Tracheal epithelial cell (primary cell): ENCODE measurements around the gene HABP4. TPM values are rescaled to one million over a fixed set of nuclear protein-coding genes. Genes with fewer than 3 reads are reported as not detected.

Source experiments
- total RNA-seq: library from RNA; depleted of rRNA; stranded (reverse); fragments of >200 nt; gene quantifications from 2 replicates; pipeline ENCODE4 v1.2.1, GENCODE V29; 2014

The HABP4 gene
- total RNA-seq = 4.7 and 6.7 TPM in 2 replicates

GRCh38 chr9:96449845-96450612, at the start of gene HABP4:
TSS of gene HABP4 (plus strand) at chr9:96450169. CDS start at chr9:96450280, 111 bp downstream.

GRCh38 chr9:96418083-96418919, 31.7 kb upstream of the HABP4 start, which contains the start of gene ZNF367:
TSS of gene ZNF367 (minus strand) at chr9:96418370. CDS start at chr9:96418032, 338 bp downstream.

Other genes starting within 250 kb of the HABP4 start
- gene HSD17B3, start 148.0 kb upstream of the HABP4 start, total RNA-seq = 1.2 and 1.3 TPM in 2 replicates
- gene SLC35D2, start 66.5 kb upstream of the HABP4 start, total RNA-seq = 23.6 and 33.2 TPM in 2 replicates
- gene ZNF367, start 31.8 kb upstream of the HABP4 start, total RNA-seq = 0.85 and 2.2 TPM in 2 replicates
- 15.8 and 16.4 TPM in 2 replicates for gene CDC14B, start 169.7 kb downstream of the HABP4 start, total RNA-seq
- gene PRXL2C, start 205.1 kb downstream of the HABP4 start, total RNA-seq = 7.0 and 12.5 TPM in 2 replicates